NCI-H187 treated with DMSO at 0.1 percent for 48 hours (cell line): ENCODE results near the gene UCK1.

Experiments
- DNase-seq: peaks from one replicate; lab custom pipeline; 2025; lab: John Stamatoyannopoulos, UW

UCK1 gene

DNA sequence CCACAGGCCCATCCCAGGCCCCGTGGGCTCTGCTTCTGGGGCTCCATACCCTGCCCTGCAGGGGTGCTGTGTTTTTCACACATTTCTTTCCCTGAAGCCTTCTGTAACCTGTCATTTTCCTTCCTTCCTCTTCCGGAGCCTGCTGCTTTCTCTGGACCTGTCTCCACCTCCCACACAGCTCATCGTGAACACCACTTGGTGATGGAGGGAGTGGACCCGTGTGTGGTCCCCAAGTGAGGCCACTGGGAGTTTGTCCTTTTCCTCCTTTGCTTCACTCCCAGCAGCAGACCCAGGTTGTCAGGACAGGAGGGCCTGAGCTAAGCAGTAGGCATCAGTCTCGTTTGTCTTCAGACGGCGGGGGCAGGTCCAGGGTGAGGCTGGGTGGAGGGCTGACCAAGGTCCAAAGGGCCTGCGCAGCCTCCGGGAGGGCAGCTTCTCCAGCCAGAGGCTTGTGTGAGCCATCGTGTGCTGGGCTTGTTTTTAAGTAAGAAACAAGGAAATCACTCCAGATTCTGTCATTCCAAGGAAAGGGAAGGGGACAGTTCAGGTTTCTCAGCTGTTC lies 34.1 kb downstream of the UCK1 start:
- DNase-seq: no peak

- no peak for DNase-seq
Measured at GRCh38 chr9:131495785-131496184, 35.3 kb downstream of the UCK1 start.

DNA sequence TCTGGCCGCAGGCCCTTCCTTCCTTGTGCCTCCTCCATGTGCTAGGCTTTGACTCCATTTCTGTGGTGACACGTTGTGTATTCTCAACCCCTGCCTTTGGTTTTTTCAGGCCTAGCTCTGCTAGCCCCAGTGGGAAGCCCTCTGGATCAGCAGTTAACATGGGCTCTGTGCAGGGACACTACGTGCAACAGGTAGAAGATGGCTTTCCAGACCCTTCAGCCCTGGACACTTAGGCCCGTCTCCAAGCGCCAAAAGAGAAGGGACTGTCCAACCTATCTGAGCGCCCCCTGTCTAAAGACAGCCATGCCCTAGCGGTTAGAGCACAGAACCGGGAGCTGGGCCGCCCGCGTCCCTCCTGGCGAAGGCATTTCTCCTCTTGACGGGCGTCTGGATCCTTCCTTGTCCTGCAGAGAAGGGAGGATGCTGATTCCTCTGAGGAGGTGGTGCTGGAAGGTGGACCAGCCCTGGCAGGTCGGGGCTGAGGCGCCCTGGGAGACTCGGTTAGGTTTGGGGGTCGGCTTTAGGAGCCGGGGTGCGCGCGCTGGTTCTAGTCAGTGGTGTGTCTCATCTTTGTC lies 36.7 kb downstream of the UCK1 start:
- DNase-seq: no peak

DNA sequence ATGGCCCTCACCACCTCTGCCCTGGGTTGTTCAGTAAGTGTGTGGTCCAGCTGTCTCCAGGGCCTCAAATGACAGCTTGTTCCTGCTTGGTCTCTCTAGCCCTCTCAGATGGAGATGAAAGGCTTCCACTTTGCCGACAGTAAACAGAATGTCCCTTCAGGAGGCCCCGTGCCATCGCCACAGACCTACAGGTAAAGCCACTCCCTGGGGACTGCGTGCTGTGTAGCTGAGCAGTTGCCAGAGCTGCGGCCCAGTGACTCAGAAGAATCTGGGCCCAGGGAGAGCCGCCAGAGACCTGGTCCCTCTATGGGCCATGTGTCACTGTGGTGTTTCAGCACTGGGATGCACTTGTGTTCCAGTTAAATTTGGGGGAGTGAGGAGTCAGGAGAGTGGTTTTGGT lies 39.0 kb downstream of the UCK1 start:
- no peak for DNase-seq

GRCh38 chr9:131491001-131491710 lies 39.9 kb downstream of the UCK1 start:
- no peak for DNase-seq

- no peak for DNase-seq
Measured at GRCh38 chr9:131490514-131490913, 40.5 kb downstream of the UCK1 start.

GRCh38 chr9:131487621-131488031 lies 43.4 kb downstream of the UCK1 start:
- DNase-seq: no peak

- no peak for DNase-seq
Measured at GRCh38 chr9:131487001-131487400, 44.1 kb downstream of the UCK1 start.

- no peak for DNase-seq
Measured at GRCh38 chr9:131485728-131486422, 45.2 kb downstream of the UCK1 start.

DNA sequence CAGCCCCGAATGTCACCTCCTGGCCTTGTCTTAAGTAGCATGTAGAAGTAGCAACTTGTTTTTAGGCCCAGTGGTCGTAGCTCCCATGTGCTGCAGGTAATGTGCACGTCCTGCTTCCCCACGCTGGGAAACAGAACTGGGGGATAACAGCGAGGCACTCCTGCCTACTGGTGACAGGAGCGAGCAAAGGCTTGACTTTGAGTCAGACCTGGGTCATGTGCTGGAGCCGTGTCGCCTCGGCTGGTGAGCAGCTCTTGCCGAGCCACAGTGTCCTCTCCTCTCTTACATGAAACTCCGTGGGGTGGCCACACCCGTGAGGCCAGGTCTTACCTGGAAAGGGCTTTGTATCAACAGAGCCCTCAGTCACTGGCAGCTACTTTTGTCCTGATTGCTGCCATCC lies 45.9 kb downstream of the UCK1 start:
- DNase-seq: no peak

GRCh38 chr9:131484560-131485185 lies 46.4 kb downstream of the UCK1 start:
- no peak for DNase-seq

GRCh38 chr9:131484051-131484445 lies 47.0 kb downstream of the UCK1 start:
- DNase-seq: no peak

DNA sequence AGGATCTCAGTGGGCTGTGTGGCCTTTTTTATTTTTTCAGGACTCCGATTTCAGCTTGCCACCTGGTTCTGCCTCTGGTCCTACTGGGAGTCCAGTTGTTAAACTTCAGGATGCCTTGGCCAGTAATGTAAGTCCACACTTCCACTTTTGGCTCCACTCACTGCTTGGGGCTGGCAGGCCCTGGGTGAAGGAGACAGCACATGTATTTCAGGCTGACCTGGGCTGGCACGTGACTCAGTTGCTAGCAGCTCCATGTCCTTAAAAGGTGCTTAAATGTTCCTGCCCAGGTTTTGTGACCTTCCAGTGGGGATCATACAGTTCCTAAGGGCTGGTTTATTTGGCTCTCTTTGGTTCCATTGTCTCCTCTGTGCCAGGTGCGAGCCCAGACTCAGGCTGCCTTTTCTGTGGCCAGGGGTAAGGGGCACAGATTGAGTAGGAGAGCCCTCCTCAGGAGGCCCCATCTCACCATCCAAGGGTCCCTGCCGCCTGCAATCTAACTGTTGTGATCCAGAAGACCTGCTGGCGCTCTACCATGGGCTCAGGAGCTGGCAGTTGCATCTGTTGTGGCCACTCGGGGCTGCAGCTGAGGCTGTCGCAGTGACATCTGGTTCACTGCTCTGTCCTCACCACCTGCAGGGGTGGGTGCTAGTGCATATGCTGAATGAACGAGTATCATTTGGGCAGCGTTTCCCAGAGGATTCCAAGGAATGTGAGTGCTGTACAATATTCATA lies 47.6 kb downstream of the UCK1 start:
- DNase-seq: no peak

DNA sequence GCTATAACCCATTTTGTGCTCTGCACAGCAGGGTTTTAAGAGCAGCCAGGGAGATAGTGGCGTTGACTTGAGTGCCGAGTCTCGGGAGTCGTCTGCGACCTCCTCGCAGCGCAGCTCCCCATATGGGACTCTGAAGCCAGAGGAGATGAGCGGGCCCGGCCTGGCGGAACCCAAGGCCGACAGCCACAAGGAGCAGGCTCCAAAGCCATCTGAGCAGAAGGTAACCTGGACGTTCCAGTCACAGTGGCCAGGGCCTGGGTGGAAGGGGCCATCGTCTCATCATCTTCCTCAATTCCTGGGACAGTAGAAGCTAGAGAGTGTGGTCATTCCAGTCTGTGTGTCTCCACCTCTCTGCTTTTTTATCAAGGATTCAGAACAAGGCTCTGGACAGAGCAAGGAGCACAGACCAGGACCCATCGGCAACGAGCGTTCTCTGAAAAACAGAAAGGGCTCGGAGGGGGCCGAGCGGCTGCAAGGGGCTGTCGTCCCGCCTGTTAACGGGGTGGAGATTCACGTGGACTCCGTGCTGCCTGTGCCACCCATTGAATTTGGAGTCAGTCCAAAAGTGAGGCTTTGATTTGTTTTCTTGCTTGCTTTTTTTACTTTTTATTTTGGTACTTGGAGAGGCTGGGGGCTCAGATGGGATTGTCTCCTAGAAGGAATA lies 48.6 kb downstream of the UCK1 start:
- no peak for DNase-seq

GRCh38 chr9:131481441-131482342 lies 49.4 kb downstream of the UCK1 start:
- DNase-seq: no peak

- DNase-seq: no peak
Measured at GRCh38 chr9:131480258-131480657, 50.8 kb downstream of the UCK1 start.

DNA sequence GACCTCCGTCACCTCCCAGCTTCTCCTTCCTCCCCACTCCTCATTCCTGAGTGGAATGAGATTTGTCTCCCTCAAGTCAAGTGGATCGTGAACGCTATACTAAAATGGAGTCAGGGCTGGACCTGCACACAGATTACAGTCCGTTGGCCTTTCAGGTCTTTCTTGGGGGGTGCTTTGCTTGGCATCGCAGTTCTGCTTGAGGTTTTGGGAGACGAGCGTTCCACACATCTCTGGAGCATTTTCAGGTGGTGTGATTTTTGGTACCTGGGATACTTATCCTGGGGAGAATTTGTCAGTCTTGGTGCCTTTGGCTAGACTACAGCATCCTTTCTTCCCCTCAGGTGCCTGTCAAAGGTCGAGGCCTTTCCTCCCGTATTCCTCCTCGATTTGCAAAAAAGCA lies 52.2 kb downstream of the UCK1 start:
- DNase-seq: no peak

DNA sequence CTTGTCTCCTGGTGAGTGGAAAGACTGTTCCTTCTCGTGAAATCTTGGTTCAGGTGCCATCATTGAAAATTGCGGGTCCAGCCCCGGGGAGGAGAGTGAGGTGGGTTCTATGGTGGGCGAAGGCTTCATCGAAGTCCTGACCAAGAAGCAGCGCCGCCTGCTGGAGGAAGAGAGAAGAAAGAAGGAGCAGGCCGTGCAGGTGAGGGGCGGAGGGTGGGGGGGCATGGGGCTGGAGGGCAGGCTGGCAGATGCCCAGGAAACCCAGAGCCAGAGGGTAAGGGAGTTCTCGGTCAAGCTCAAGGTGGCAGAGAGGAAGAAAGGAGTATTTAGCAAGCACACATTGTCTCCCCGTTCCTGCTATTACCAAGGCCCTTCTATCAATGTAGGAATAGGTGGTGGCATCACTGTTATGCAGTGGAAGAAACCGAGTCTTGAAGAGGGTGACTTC lies 52.6 kb downstream of the UCK1 start:
- DNase-seq: no peak

DNA sequence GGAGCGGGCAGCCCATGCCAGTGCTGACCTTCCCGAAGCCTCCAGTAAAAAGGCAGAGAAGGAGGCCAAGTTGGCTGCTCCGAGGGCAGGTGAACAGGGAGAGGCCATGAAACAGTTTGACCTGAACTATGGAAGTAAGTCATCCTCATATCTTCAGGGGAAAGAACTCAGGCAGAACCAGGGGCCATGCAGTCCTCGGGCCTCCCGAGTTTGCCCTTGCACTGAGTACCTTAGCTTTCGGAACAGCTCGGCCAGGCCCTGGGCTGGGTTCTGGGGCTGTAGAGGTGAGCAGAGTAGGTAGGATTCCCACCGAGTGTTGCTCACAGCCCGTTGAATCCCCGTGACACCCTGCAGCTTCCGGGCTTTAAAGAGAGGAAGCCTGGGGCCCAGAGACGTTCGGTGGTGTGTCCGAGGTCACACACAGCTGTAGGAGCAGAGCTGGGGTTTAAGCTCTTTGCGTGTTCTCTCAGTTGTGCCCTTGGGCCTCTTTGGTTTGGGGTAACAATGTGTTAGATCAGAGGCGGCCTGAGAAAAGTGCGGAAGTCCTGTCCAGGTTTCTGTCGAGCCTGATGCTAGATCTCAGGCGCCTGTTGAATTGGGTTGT lies 53.1 kb downstream of the UCK1 start:
- no peak for DNase-seq

DNA sequence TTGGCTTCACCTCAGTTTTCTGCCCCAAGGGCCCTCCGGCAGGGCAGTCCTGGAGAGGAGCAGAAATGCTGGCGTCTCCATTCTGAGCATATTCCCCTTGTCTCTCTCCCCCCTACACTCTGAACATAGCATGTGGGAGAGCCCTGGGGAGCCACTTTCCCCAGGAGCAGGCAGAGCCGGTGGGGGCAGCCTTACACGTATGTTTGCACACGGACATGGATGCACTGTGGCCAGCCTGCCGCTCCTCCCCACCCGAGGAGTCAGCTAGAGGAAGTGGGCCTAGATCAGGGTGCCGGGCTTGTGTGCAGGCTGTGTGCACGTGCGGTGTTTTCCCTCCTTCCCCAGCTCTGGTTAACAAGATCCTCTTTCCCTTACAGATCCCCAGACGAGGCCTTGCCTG lies 53.7 kb downstream of the UCK1 start:
- DNase-seq: no peak
